SU-DHL-6 (cell line): Measurements from ENCODE around the gene SRSF5.
A peak's percentile ranks its signal among the peaks of the same experiment; 100 is the strongest.
"Not testable (repeated sequence)": the region's sequence is repeated elsewhere in the genome, so short reads cannot be mapped to it uniquely, and the experiment has no call there.

ENCODE experiments used
- H2AFZ ChIP-seq: fragments of 200-600 bp; sonication (generic); 2 replicates; pipeline ENCODE4 v1.6.1; 2014; ENCODE audit warnings: low read depth, mild to moderate bottlenecking, moderate library complexity, mixed read lengths, antibody characterized with exemption, low read length; ENCODE audit not compliant: severe bottlenecking
- H3F3A ChIP-seq: fragments of 200-600 bp; shearing (Covaris generic); 2 replicates; pipeline ENCODE4 v1.6.0; 2016; ENCODE audit warnings: antibody characterized with exemption, mild to moderate bottlenecking; ENCODE audit not compliant: insufficient read depth
- H3K27ac ChIP-seq: fragments of 200-600 bp; sonication (generic); 2 replicates; pipeline ENCODE4 v1.5.1; 2016; ENCODE audit warnings: low read depth, mild to moderate bottlenecking, low read length, moderate library complexity, mixed read lengths
- H3K27me3 ChIP-seq: fragments of 200-600 bp; sonication (generic), shearing (Covaris generic); 2 replicates; pipeline ENCODE4 v1.6.0; 2014; ENCODE audit warnings: mild to moderate bottlenecking, low read length
- H3K36me3 ChIP-seq: fragments of 200-600 bp; sonication (generic); 2 replicates; pipeline ENCODE4 v1.6.1; 2014; ENCODE audit warnings: mild to moderate bottlenecking, low read length, mixed read lengths
- H3K4me2 ChIP-seq: fragments of 300-600, 200-600 bp; shearing (Covaris generic), sonication (generic); 2 replicates; pipeline ENCODE4 v1.6.0; 2014; ENCODE audit warnings: low read length, low read depth, mild to moderate bottlenecking; ENCODE audit not compliant: poor library complexity, severe bottlenecking
- H3K4me3 ChIP-seq: fragments of 200-600 bp; sonication (generic); 2 replicates; pipeline ENCODE4 v1.5.1; 2014; ENCODE audit warnings: antibody characterized with exemption, low read length, mild to moderate bottlenecking, mixed read lengths; ENCODE audit not compliant: insufficient read depth, poor library complexity, severe bottlenecking
- H3K79me2 ChIP-seq: fragments of 200-600 bp; sonication (generic); 2 replicates; pipeline ENCODE4 v1.6.1; 2014; ENCODE audit warnings: mild to moderate bottlenecking, low read length, moderate library complexity; ENCODE audit not compliant: insufficient read depth
- H3K9ac ChIP-seq: fragments of 200-600 bp; sonication (generic); 2 replicates; pipeline ENCODE4 v1.7.0; 2014; ENCODE audit warnings: mild to moderate bottlenecking, low read length
- H3K9me2 ChIP-seq: fragments of 200-600 bp; sonication (generic); replicated peaks from 2 replicates; pipeline ENCODE4 v1.6.1; 2014; ENCODE audit warnings: low read length; ENCODE audit not compliant: insufficient read depth
- H3K9me3 ChIP-seq: fragments of 200-600 bp; sonication (generic); 2 replicates; pipeline ENCODE4 v1.6.1; 2014; ENCODE audit warnings: low read length, mixed read lengths; ENCODE audit not compliant: insufficient read depth
- H4K20me1 ChIP-seq: fragments of 200-600 bp; sonication (generic); 2 replicates; pipeline ENCODE4 v1.6.1; 2014; ENCODE audit warnings: low read depth, mild to moderate bottlenecking, antibody characterized with exemption, low read length, moderate library complexity, mixed read lengths
- EZH2phosphoT487 ChIP-seq: fragments of 200-600 bp; sonication (generic), shearing (Covaris generic); conservative IDR thresholded peaks from 2 replicates; pipeline ENCODE4 v1.6.1; 2018; ENCODE audit warnings: mild to moderate bottlenecking, antibody characterized with exemption, low read length, moderate library complexity, mixed read lengths
- TF ChIP-seq, protein P1 (sequence below): fragments of 200-600 bp; sonication (generic); IDR thresholded peaks from one replicate; pipeline ENCODE4 v1.5.1; 2017; ENCODE audit warnings: antibody characterized with exemption, mild to moderate bottlenecking, low read length, moderate library complexity; ENCODE audit not compliant: insufficient read depth, poor library complexity, severe bottlenecking

Gene SRSF5

DNA sequence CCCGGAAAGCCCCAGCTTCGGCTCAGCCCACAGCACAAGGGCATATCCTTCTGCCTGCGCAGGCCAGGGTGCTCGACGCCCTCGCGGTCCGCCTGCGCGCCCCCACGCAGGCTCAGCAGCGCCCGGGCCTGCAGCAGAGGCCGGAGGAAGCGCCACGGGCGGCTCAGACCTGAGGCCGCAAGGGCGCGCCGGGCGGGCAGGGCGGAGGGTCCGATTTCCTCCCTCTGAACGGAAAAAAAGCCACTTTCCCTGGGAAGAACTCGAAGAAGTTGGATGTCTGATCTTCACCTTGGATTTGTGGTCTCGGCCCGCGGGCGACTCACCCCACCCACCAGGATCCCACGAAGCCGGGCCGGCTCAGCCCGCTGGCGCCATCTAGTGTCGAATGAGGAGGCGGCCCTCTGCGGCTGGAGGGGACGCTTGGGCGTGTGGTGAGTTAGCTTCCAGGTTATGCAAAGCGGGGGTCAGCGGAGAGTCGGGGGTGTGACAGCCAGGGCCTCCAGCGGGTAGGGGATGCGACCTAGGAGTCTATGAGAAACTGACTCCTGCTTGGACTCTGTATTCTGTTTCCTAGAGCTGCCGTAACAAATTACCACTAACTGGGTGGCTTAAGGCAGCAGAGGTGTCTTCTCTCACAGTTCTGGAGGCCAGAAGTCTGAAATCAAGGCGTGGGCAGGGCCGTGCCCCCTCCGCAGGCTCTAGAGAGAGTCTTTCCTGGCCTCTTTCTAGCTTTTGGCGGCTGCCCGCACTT, 40.0 kb upstream of the SRSF5 start:
- Histone ChIP-seq H3K79me2 (no peaks in the 10 kb centered on the region), H3K27me3 (no peaks in the 10 kb centered on the region), H3K4me2 (peak overlapping the region; percentile 65), H3K9ac (peak overlapping the region; percentile 36), H4K20me1 (no peaks in the 10 kb centered on the region), H2AFZ (peak overlapping the region; percentile 73), H3K9me2 (no peaks in the 10 kb centered on the region), H3K9me3 (no peaks in the 10 kb centered on the region), H3K27ac (no peak overlapping the region), H3K36me3 (no peaks in the 10 kb centered on the region), H3F3A (no peaks in the 10 kb centered on the region), H3K4me3 (peak overlapping the region; percentile 31)
- TF ChIP-seq, protein P1, sequence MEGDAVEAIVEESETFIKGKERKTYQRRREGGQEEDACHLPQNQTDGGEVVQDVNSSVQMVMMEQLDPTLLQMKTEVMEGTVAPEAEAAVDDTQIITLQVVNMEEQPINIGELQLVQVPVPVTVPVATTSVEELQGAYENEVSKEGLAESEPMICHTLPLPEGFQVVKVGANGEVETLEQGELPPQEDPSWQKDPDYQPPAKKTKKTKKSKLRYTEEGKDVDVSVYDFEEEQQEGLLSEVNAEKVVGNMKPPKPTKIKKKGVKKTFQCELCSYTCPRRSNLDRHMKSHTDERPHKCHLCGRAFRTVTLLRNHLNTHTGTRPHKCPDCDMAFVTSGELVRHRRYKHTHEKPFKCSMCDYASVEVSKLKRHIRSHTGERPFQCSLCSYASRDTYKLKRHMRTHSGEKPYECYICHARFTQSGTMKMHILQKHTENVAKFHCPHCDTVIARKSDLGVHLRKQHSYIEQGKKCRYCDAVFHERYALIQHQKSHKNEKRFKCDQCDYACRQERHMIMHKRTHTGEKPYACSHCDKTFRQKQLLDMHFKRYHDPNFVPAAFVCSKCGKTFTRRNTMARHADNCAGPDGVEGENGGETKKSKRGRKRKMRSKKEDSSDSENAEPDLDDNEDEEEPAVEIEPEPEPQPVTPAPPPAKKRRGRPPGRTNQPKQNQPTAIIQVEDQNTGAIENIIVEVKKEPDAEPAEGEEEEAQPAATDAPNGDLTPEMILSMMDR = peak; percentile 93
- no peak for TF ChIP-seq EZH2phosphoT487

DNA sequence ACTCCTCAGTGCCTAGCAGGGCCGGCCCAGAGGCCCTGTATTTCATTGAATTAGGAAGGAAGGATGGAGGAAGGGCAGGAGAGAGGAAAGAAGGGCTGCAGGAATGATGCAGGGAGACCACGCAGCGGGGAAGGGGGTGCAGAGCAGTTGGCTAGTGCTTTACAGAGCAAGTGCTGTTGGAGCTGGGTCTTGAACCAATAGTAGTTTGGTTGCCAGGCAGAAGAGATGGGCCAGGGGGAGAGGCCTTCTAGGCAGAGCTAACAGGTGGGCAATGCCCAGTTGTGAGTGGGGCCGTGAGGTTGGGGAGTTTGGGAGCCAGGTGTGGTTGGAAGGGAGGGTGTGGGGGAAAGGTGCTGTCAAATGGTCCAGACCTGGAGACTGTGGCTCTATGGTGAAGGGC, 39.1 kb upstream of the SRSF5 start:
- Histone ChIP-seq H3K4me3 (no peak overlapping the region), H3K9me3 (no peaks in the 10 kb centered on the region), H3K27me3 (no peaks in the 10 kb centered on the region), H3K9ac (no peak overlapping the region), H3K79me2 (no peaks in the 10 kb centered on the region), H3F3A (no peaks in the 10 kb centered on the region), H4K20me1 (no peaks in the 10 kb centered on the region), H3K27ac (no peak overlapping the region), H3K4me2 (no peak overlapping the region), H3K36me3 (no peaks in the 10 kb centered on the region), H2AFZ (no peak overlapping the region), H3K9me2 (no peaks in the 10 kb centered on the region)
- no peak for TF ChIP-seq EZH2phosphoT487
- TF ChIP-seq, protein P1 = no peak

DNA sequence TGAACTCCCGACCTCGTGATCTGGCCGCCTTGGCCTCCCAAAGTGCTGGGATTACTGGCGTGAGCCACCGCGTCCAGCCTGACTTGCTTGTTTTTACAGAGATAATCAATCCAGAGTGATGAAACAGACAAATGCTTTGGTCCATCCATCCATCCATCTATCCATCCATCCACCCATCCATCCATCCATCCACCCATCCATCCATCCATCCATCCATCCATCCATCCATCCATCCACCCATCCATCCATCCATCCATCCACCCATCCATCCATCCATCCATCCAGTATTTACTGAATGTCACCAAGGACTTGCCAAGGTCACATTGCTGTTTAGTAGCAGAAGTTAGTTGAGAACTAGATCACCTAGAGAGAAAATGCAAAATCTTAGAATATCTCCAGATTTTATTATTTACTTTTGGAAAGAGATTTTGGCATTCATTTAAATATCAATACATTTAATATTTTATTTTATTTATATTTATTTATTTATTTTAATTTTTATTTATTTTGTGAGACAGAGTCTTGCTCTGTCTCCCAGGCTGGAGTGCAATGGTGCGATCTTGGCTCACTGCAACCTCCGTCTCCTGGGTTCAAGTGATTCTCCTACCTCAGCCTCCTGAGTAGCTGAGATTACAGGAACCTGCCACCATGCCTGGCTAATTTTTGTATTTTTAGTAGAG, 34.9 kb upstream of the SRSF5 start:
- H3K9me2 ChIP-seq, H3K9me3 ChIP-seq, H2AFZ ChIP-seq, H3K27me3 ChIP-seq, H3K27ac ChIP-seq, H3F3A ChIP-seq, H3K4me3 ChIP-seq, H4K20me1 ChIP-seq, H3K4me2 ChIP-seq, H3K79me2 ChIP-seq, H3K9ac ChIP-seq, H3K36me3 ChIP-seq: not testable (repeated sequence)

DNA sequence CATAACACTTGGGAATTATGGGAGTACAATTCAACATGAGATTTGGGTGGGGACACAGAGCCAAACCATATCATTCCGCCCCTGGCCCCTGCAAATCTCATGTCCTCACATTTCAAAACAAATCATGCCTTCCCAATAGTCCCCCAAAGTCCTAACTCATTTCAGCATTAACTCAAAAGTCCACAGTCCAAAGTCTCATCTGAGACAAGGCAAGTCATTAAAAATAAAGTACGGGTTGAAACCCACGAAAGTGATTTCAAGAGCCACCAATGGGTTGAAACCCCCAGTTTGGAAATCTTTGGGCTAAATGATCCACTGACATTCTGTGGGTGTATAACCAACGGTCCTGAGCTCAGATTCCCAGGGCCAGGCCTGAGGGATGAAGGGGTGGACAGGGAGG, 30.5 kb upstream of the SRSF5 start:
- H3K27me3 ChIP-seq, H3F3A ChIP-seq, H3K36me3 ChIP-seq, H3K9ac ChIP-seq, H3K4me3 ChIP-seq, H3K27ac ChIP-seq, H2AFZ ChIP-seq, H3K79me2 ChIP-seq, H3K9me2 ChIP-seq, H4K20me1 ChIP-seq, H3K4me2 ChIP-seq, H3K9me3 ChIP-seq: not testable (repeated sequence)
